Karpas-422 (cell line): ENCODE results near the gene NAMPT. TPM values are rescaled to one million over a fixed set of nuclear protein-coding genes. Genes with fewer than 3 reads are reported as not detected.
"Not testable (repeated sequence)": the region's sequence is repeated elsewhere in the genome, so short reads cannot be mapped to it uniquely, and the experiment has no call there.

Source experiments
- DNase-seq: peaks from one replicate; pipeline ENCODE4 v3.0.0-alpha.2; 2015
- H2AFZ ChIP-seq: fragments of 200-600 bp; sonication (generic); 2 replicates; pipeline ENCODE4 v1.6.1; 2014; ENCODE audit warnings: antibody characterized with exemption, low read length, mixed read lengths
- H3K27ac ChIP-seq: fragments of 200-600 bp; sonication (generic); 2 replicates; pipeline ENCODE4 v1.5.1; 2014; ENCODE audit warnings: mild to moderate bottlenecking, low read length, moderate library complexity
- H3K27me3 ChIP-seq: fragments of 200-600 bp; sonication (generic); 2 replicates; pipeline ENCODE4 v1.6.1; 2014; ENCODE audit warnings: low read length, mixed read lengths
- H3K36me3 ChIP-seq: fragments of 200-600 bp; sonication (generic); 2 replicates; pipeline ENCODE4 v1.6.1; 2014; ENCODE audit warnings: low read length, mixed read lengths; ENCODE audit not compliant: insufficient read depth
- H3K4me1 ChIP-seq: fragments of 200-600 bp; sonication (generic); 2 replicates; pipeline ENCODE4 v1.6.1; 2014; ENCODE audit warnings: mild to moderate bottlenecking, low read length, mixed read lengths
- H3K4me2 ChIP-seq: fragments of 200-600 bp; sonication (generic); 2 replicates; pipeline ENCODE4 v1.6.1; 2014; ENCODE audit warnings: low read length, low read depth, mild to moderate bottlenecking; ENCODE audit not compliant: poor library complexity, severe bottlenecking
- H3K4me3 ChIP-seq: fragments of 200-600 bp; sonication (generic); 2 replicates; pipeline ENCODE4 v1.5.1; 2014; ENCODE audit warnings: mild to moderate bottlenecking, antibody characterized with exemption, low read length, mixed read lengths
- H3K79me2 ChIP-seq: fragments of 200-600 bp; sonication (generic); 2 replicates; pipeline ENCODE4 v1.6.1; 2014; ENCODE audit warnings: mild to moderate bottlenecking, low read length, mixed read lengths
- H3K9ac ChIP-seq: fragments of 200-600 bp; sonication (generic); 2 replicates; pipeline ENCODE4 v1.6.0; 2014; ENCODE audit warnings: low read length
- H3K9me2 ChIP-seq: fragments of 200-600 bp; sonication (generic), shearing (Covaris generic); replicated peaks from 2 replicates; pipeline ENCODE4 v1.6.0; 2014; ENCODE audit warnings: mild to moderate bottlenecking, low read length, moderate library complexity; ENCODE audit not compliant: insufficient read depth
- H3K9me3 ChIP-seq: fragments of 300-700, 200-600 bp; sonication (generic); 2 replicates; pipeline ENCODE4 v1.6.1; 2014; ENCODE audit warnings: low read length, mixed read lengths
- H4K20me1 ChIP-seq: fragments of 200-600 bp; sonication (generic); 2 replicates; pipeline ENCODE4 v1.6.1; 2014; ENCODE audit warnings: mild to moderate bottlenecking, antibody characterized with exemption, low read length, low read depth; ENCODE audit not compliant: insufficient read depth
- total RNA-seq: library from RNA; depleted of rRNA; stranded (reverse); fragments of >200 nt; shearing (Covaris generic); gene quantifications from 2 replicates; pipeline ENCODE4 v1.2.3, GENCODE V29; 2014; ENCODE audit warnings: low replicate concordance

Gene NAMPT
- total RNA-seq, 1 experiment from 2014 or later = 87.4 TPM

DNA sequence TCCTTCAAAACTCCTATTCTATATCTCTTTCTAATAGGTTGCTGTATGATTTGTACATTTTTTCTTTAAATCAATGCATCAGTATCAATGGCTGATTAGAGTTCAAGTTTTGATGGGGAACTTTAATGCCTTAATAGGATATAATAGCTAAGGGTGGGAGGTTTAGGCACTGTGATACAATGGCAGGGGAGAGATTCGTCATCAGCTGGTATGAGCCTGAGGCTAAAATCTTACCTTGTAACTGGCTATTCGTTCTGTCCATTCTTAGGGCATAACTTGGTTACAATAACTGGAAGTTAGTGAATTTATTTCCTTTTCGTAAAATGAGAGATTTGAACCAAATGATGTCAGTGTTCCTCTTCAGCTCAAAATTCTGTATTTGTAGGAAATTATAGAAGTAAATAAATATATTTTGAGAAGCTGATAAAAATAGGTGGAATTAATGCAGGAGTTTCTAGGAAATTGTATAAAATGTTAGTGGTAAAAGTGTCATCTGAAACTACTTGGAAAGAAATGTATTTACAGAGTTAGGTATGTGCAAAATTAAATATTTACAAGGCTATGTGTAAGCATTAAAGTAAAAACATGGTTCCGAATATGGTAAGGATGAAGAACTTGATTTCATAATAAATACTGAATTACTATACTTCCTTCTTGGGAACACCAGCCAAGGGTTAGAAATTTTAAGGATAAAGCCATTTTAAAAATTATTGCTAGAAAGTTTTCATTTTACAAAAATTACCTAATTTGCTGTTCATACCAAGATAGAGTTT is 27.5 kb upstream of the NAMPT start:
- no peak overlapping the region for H3K27ac ChIP-seq
- no peak overlapping the region for H3K4me3 ChIP-seq
- no peaks in the 10 kb centered on the region for H3K36me3 ChIP-seq
- H3K9ac ChIP-seq = no peak overlapping the region
- no peaks in the 10 kb centered on the region for H3K4me1 ChIP-seq
- H3K27me3 ChIP-seq = no peaks in the 10 kb centered on the region
- H4K20me1 ChIP-seq = no peaks in the 10 kb centered on the region
- no peak overlapping the region for H2AFZ ChIP-seq
- no peak for DNase-seq
- no peaks in the 10 kb centered on the region for H3K79me2 ChIP-seq
- no peaks in the 10 kb centered on the region for H3K9me3 ChIP-seq
- H3K9me2 ChIP-seq = no peaks in the 10 kb centered on the region
- no peak overlapping the region for H3K4me2 ChIP-seq

- Histone ChIP-seq H3K36me3 (no peaks in the 10 kb centered on the region), H3K9ac (no peak overlapping the region), H3K4me2 (no peak overlapping the region), H3K79me2 (no peaks in the 10 kb centered on the region), H2AFZ (no peak overlapping the region), H3K4me3 (no peak overlapping the region), H3K9me2 (no peaks in the 10 kb centered on the region), H3K9me3 (no peaks in the 10 kb centered on the region), H4K20me1 (no peaks in the 10 kb centered on the region), H3K27ac (no peak overlapping the region), H3K4me1 (no peaks in the 10 kb centered on the region), H3K27me3 (no peaks in the 10 kb centered on the region)
- no peak for DNase-seq
Measured at GRCh38 chr7:106309362-106309761, 24.6 kb upstream of the NAMPT start.

DNA sequence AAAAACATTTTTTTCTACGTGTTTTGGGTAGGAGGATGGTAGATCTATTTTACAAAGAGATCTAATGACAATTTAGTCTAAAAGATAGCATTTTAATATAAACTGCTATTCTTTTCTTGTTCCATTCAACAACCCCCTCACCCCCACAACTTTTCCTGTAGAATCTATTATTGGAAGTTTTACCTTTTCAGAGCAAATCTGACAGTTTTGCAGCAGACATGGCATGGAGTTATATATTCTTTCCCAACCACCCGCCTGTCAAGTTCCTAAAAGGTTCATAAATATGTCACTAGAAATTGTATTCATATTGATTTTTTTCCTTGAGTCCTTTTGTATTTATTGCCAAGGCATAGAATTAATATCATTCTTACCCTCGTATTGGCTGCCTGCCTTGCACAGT is 21.5 kb upstream of the NAMPT start:
- H3K27ac ChIP-seq = no peak overlapping the region
- H3K4me1 ChIP-seq = no peaks in the 10 kb centered on the region
- no peaks in the 10 kb centered on the region for H3K27me3 ChIP-seq
- no peak overlapping the region for H3K4me3 ChIP-seq
- H3K9me2 ChIP-seq = no peaks in the 10 kb centered on the region
- H3K9me3 ChIP-seq = no peaks in the 10 kb centered on the region
- H3K9ac ChIP-seq = no peak overlapping the region
- H3K79me2 ChIP-seq = no peaks in the 10 kb centered on the region
- no peak for DNase-seq
- no peak overlapping the region for H3K4me2 ChIP-seq
- H3K36me3 ChIP-seq = no peaks in the 10 kb centered on the region
- no peak overlapping the region for H2AFZ ChIP-seq
- no peaks in the 10 kb centered on the region for H4K20me1 ChIP-seq

DNA sequence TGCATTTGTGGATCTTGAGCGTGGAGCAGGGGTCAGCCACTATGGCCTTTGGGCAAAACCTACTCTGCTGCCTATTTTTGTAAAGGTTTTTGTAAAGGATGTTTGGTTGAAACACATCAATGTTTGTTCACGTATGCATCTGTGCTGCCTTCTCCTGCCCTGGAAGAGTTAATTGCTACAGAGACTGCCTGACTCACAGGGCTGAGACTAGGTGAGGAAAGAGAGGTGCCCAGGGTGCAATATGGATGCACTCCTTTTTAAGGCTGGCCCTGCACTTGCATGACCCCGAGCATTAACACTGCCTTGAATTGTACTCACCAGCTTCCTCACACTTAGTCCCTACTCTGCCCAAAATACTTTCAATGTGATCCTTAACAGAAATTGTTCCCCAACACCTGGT is 20.9 kb upstream of the NAMPT start:
- Histone ChIP-seq H3K27me3 (no peaks in the 10 kb centered on the region), H3K4me1 (no peaks in the 10 kb centered on the region), H4K20me1 (no peaks in the 10 kb centered on the region), H3K79me2 (no peaks in the 10 kb centered on the region), H3K9ac (no peak overlapping the region), H3K9me2 (no peaks in the 10 kb centered on the region), H2AFZ (no peak overlapping the region), H3K27ac (no peak overlapping the region), H3K4me3 (no peak overlapping the region), H3K36me3 (no peaks in the 10 kb centered on the region), H3K4me2 (no peak overlapping the region), H3K9me3 (no peaks in the 10 kb centered on the region)
- no peak for DNase-seq

DNA sequence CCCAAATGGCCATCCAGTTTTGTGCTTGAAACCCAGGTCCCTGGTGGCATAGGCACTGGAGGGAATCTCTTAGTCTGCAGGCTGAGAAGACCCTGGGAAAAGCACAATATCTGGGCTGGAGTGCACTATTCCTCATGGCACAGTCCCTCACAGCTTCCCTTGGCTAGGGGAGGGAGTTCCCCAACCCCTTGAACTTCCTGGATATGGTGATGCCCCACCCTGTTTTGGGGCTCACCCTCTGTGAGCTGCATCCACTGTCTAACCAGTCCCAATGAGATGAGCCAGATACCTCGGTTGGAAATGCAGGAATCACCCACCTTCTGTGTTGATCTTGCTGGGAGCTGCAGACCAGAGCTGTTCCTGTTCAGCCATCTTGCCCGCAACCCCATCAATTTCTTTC is 19.8 kb upstream of the NAMPT start:
- no peaks in the 10 kb centered on the region for H3K79me2 ChIP-seq
- H3K9me3 ChIP-seq = no peaks in the 10 kb centered on the region
- H3K9ac ChIP-seq = no peak overlapping the region
- no peaks in the 10 kb centered on the region for H4K20me1 ChIP-seq
- H3K4me3 ChIP-seq = no peak overlapping the region
- DNase-seq = no peak
- H3K9me2 ChIP-seq = no peaks in the 10 kb centered on the region
- H3K27me3 ChIP-seq = no peaks in the 10 kb centered on the region
- no peaks in the 10 kb centered on the region for H3K36me3 ChIP-seq
- no peak overlapping the region for H3K4me2 ChIP-seq
- no peaks in the 10 kb centered on the region for H3K4me1 ChIP-seq
- H3K27ac ChIP-seq = no peak overlapping the region
- H2AFZ ChIP-seq = no peak overlapping the region

- not testable (repeated sequence) for H2AFZ ChIP-seq, H3K9me3 ChIP-seq, H3K79me2 ChIP-seq, H3K27me3 ChIP-seq, H3K9me2 ChIP-seq, H3K4me1 ChIP-seq, H3K4me2 ChIP-seq, H3K36me3 ChIP-seq, H3K9ac ChIP-seq, H3K27ac ChIP-seq, H4K20me1 ChIP-seq, DNase-seq, H3K4me3 ChIP-seq
Measured at GRCh38 chr7:106298631-106299030, 13.8 kb upstream of the NAMPT start.

DNA sequence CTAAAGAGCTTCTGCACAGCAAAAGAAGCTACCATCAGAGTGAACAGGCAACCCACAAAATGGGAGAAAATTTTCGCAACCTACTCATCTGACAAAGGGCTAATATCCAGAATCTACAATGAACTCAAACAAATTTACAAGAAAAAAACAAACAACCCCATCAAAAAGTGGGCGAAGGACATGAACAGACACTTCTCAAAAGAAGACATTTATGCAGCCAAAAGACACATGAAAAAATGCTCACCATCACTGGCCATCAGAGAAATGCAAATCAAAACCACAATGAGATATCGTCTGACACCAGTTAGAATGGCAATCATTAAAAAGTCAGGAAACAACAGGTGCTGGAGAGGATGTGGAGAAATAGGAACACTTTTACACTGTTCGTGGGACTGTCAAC is 13.4 kb upstream of the NAMPT start:
- not testable (repeated sequence) for H3K27me3 ChIP-seq

DNA sequence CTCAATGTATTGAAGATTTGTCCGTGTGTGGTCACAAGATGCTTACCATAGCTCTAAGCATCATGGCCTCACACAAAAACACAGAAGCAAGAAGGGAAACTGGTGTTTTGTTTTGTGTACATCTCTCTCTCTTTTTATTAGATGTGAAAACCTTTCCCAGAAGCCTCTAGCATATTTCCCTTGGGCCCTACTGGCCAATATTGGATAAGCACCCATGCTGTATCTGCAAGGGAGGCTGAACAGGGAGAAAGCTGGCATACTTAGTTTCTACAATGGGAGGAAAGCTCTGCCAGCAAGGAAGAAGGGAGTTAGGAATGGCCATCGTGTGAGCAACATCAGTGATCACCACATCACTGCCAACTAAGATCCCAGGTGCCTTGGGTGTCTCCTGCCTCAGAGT is 9.6 kb upstream of the NAMPT start:
- H3K36me3 ChIP-seq = no peaks in the 10 kb centered on the region
- no peak overlapping the region for H3K9ac ChIP-seq
- DNase-seq = no peak
- H3K4me2 ChIP-seq = no peak overlapping the region
- H3K27ac ChIP-seq = no peak overlapping the region
- H3K9me3 ChIP-seq = no peaks in the 10 kb centered on the region
- no peaks in the 10 kb centered on the region for H3K27me3 ChIP-seq
- no peak overlapping the region for H2AFZ ChIP-seq
- H3K4me3 ChIP-seq = no peak overlapping the region
- 0 out of 2 replicates have a peak, but pooled peaks cover 6% of the 10 kb centered on the region for H3K4me1 ChIP-seq
- no peaks in the 10 kb centered on the region for H3K79me2 ChIP-seq
- H3K9me2 ChIP-seq = no peaks in the 10 kb centered on the region
- no peaks in the 10 kb centered on the region for H4K20me1 ChIP-seq

More for the DNA sequence above, 13.4 kb upstream of the NAMPT start:
- not testable (repeated sequence) for H3K4me3 ChIP-seq, H4K20me1 ChIP-seq, H3K9me3 ChIP-seq, DNase-seq, H3K4me2 ChIP-seq, H3K9ac ChIP-seq, H3K27ac ChIP-seq, H3K4me1 ChIP-seq, H3K36me3 ChIP-seq, H2AFZ ChIP-seq, H3K79me2 ChIP-seq, H3K9me2 ChIP-seq
